ENCODE results near the gene AFAP1. TPM values are rescaled to one million over a fixed set of nuclear protein-coding genes. Genes with fewer than 3 reads are reported as not detected.

The AFAP1 gene, protein sequence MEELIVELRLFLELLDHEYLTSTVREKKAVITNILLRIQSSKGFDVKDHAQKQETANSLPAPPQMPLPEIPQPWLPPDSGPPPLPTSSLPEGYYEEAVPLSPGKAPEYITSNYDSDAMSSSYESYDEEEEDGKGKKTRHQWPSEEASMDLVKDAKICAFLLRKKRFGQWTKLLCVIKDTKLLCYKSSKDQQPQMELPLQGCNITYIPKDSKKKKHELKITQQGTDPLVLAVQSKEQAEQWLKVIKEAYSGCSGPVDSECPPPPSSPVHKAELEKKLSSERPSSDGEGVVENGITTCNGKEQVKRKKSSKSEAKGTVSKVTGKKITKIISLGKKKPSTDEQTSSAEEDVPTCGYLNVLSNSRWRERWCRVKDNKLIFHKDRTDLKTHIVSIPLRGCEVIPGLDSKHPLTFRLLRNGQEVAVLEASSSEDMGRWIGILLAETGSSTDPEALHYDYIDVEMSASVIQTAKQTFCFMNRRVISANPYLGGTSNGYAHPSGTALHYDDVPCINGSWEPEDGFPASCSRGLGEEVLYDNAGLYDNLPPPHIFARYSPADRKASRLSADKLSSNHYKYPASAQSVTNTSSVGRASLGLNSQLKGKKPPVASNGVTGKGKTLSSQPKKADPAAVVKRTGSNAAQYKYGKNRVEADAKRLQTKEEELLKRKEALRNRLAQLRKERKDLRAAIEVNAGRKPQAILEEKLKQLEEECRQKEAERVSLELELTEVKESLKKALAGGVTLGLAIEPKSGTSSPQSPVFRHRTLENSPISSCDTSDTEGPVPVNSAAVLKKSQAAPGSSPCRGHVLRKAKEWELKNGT
- polyA plus RNA-seq (2013): 0.04 TPM

DNA sequence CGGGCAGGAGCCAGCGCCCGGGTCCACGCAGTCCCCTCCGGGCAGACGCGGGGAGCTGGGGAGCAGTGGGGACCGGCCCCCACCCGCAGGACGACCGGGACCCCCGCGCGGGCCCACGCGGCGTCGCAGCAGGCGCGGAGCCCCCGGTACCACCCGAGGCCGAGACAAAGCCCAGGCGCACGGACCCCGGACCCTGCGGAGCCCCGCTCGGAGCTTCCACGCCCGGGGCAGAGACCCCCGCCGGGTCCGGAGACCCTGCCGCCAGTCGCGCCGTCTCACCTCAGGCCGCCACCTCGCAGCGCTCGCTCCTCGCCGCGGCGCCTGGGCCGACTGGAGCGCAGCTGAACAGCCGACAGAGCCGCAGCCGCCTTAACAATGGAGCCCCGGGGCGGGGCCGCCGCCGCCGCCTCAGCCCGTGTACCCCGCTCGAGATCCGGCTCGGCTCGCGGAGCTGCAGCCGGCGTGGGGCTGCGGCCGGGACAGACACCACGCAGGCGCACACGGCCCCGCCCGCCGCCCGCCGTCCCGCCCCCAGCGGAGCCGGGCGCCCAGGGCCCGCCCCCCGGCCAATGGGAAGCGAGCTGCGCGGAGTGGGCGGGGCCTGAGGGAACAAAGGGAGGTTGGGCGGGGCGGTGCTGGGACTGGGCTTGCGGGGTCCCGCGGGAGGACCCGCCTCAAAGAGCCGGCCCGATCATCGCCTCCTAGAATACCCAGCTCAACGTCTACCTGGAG, at the start of gene AFAP1:
Gene AFAP1, minus strand, starts transcription at position 485 of the 732 bp plus-strand sequence. CDS start 67,783 bp downstream, outside the sequence.
- POLR2A ChIA-PET: no interaction called here
- Histone ChIP-seq H3K4me3 (ENCODE audit: control insufficient read depth in 1 of 7, extremely low read depth in 1 of 7, insufficient read depth in 4 of 7, low read depth in 2 of 7, low read length in 6 of 7) (peak within 1 kb of the TSS; percentile 8 to 52 (median 28)), H3K9me3 (ENCODE audit: control extremely low read depth in 1 of 5, control insufficient read depth in 4 of 5, insufficient read depth in 2 of 5, low read depth in 1 of 5, low read length in 4 of 5) (peaks cover 0 to 5% (median 0%) of the 10 kb centered on the region in 5 experiments), H3K4me1 (ENCODE audit: control extremely low read depth in 1 of 4, control insufficient read depth in 4 of 4, insufficient read depth in 4 of 4, low read length in 3 of 4) (peaks cover 0 to 9% (median 5%) of the 10 kb centered on the region in 4 experiments), H3K27me3 (replicated peaks in 2 of 5; ENCODE audit: control insufficient read depth in 4 of 5, insufficient read depth in 5 of 5, low read length in 4 of 5) (peaks cover 12 to 86% (median 37%) of the 10 kb centered on the region in 5 experiments), H3K36me3 (ENCODE audit: control insufficient read depth in 4 of 4, insufficient read depth in 4 of 4, low read length in 3 of 4) (no peaks in the 10 kb centered on the region), H3K27ac (ENCODE audit: insufficient read depth in 1 of 2, low read depth in 1 of 2, low read length in 2 of 2, poor library complexity in 1 of 2, severe bottlenecking in 2 of 2) (no peak within 1 kb of the TSS)
- CTCF ChIA-PET: interaction anchor here (1.5 kb wide), 1 partner anchor 30 kb away, joined by 4 read pairs; no protein-coding TSS in a partner anchor
- DNase-seq: peak; percentile 56 to 70 (median 69)
- 2% methylated on average over 87 of the region's 96 CpGs for WGBS (ENCODE audit: insufficient coverage)

DNA sequence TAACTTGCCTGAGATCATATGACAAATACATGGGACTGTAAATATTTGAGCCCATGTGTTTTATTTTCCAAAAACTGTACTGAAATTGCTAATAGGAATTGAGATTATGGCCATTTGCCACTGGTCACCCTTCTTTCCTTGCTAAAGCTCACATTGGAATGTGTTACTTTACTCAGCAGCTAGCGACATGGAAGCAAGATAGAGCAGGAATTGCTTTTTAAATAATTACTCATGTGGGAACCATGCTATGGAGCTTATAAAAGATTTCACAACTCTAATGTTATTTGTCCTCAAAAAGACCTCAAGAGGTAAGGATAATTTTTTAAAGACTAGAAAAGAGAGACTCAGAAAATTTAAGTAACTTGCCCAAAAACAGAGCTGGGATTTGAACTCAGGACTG, 48.8 kb upstream of the AFAP1 start:
- no peak for DNase-seq
- Histone ChIP-seq H3K9me3 (ENCODE audit: control extremely low read depth in 1 of 5, control insufficient read depth in 4 of 5, insufficient read depth in 2 of 5, low read depth in 1 of 5, low read length in 4 of 5) (peaks cover 0 to 5% (median 4%) of the 10 kb centered on the region in 5 experiments), H3K27me3 (replicated peaks in 2 of 5; ENCODE audit: control insufficient read depth in 4 of 5, insufficient read depth in 5 of 5, low read length in 4 of 5) (peaks cover 0 to 42% (median 8%) of the 10 kb centered on the region in 5 experiments), H3K4me3 (ENCODE audit: control insufficient read depth in 1 of 7, extremely low read depth in 1 of 7, insufficient read depth in 4 of 7, low read depth in 2 of 7, low read length in 6 of 7) (no peak overlapping the region), H3K27ac (ENCODE audit: insufficient read depth in 1 of 2, low read depth in 1 of 2, low read length in 2 of 2, poor library complexity in 1 of 2, severe bottlenecking in 2 of 2) (no peak overlapping the region), H3K4me1 (ENCODE audit: control extremely low read depth in 1 of 4, control insufficient read depth in 4 of 4, insufficient read depth in 4 of 4, low read length in 3 of 4) (peaks cover 0 to 1% (median 0%) of the 10 kb centered on the region in 4 experiments), H3K36me3 (ENCODE audit: control insufficient read depth in 4 of 4, insufficient read depth in 4 of 4, low read length in 3 of 4) (no peaks in the 10 kb centered on the region)
- CTCF ChIA-PET: interaction anchor here (0.6 to 5.3 kb wide), 13 partner anchors 20 to 230 kb away, joined by 3 to 73 read pairs (median 3); no protein-coding TSS in a partner anchor
- no CpG with 5 or more reads among the region's 1 CpG for WGBS (ENCODE audit: insufficient coverage)
- POLR2A ChIA-PET: no interaction called here

DNA sequence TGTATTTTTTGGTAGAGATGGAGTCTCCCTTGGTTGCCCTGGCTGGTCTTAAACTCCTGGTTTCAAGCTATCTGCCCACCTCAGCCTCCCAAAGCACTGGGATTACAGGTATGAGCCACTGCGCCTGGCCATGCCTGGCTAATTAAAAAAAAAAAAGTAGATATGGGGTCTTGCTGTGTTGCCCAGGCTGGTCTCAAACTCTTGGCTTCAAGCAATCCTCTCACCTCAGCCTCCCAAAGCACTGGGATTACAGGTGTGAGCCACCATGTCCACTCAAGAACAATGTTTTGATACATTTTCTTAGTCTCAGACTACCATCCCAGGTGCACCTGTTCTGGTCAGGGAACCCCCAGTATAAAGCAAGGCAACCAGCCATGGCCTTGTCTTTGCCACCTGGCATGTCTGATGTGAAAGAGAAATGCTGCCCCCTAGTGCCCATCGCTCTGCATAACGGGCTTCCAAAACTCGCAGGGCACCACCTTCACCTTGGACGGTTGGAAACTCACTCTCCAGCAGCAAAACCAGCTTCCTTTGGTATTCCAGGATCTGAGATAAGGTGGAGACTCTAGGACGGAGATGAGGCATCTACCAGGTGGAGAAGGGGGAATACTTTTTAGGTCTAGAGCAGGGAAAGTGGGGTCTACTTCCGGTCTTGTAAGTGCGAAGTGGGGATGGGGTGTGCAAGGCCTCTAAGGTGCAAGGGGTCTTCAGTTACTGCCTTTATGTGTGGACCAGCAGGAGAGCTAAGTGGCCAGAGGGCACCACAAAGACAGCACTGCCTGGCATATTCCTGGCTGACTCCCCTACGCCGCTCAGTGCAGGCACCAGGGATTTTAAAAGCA, 47.7 kb upstream of the AFAP1 start:
- DNase-seq: peak; percentile 62 to 79 (median 69)
- CTCF ChIA-PET: interaction anchor here (0.6 to 5.3 kb wide), 17 partner anchors 17 to 228 kb away, joined by 3 to 73 read pairs (median 3); no protein-coding TSS in a partner anchor
- Histone ChIP-seq H3K36me3 (ENCODE audit: control insufficient read depth in 4 of 4, insufficient read depth in 4 of 4, low read length in 3 of 4) (no peaks in the 10 kb centered on the region), H3K27ac (ENCODE audit: insufficient read depth in 1 of 2, low read depth in 1 of 2, low read length in 2 of 2, poor library complexity in 1 of 2, severe bottlenecking in 2 of 2) (no peak overlapping the region), H3K4me3 (ENCODE audit: control insufficient read depth in 1 of 7, extremely low read depth in 1 of 7, insufficient read depth in 4 of 7, low read depth in 2 of 7, low read length in 6 of 7) (no peak overlapping the region), H3K4me1 (ENCODE audit: control extremely low read depth in 1 of 4, control insufficient read depth in 4 of 4, insufficient read depth in 4 of 4, low read length in 3 of 4) (peaks cover 0 to 1% (median 0%) of the 10 kb centered on the region in 4 experiments), H3K27me3 (replicated peaks in 2 of 5; ENCODE audit: control insufficient read depth in 4 of 5, insufficient read depth in 5 of 5, low read length in 4 of 5) (peaks cover 0 to 49% (median 8%) of the 10 kb centered on the region in 5 experiments), H3K9me3 (ENCODE audit: control extremely low read depth in 1 of 5, control insufficient read depth in 4 of 5, insufficient read depth in 2 of 5, low read depth in 1 of 5, low read length in 4 of 5) (peaks cover 0 to 5% (median 4%) of the 10 kb centered on the region in 5 experiments)
- 73% methylated on average over 5 of the region's 10 CpGs for WGBS (ENCODE audit: insufficient coverage)
- POLR2A ChIA-PET: interaction anchor here (0.6 kb wide), 1 partner anchor 427 kb away, joined by 3 read pairs; no protein-coding TSS in a partner anchor

DNA sequence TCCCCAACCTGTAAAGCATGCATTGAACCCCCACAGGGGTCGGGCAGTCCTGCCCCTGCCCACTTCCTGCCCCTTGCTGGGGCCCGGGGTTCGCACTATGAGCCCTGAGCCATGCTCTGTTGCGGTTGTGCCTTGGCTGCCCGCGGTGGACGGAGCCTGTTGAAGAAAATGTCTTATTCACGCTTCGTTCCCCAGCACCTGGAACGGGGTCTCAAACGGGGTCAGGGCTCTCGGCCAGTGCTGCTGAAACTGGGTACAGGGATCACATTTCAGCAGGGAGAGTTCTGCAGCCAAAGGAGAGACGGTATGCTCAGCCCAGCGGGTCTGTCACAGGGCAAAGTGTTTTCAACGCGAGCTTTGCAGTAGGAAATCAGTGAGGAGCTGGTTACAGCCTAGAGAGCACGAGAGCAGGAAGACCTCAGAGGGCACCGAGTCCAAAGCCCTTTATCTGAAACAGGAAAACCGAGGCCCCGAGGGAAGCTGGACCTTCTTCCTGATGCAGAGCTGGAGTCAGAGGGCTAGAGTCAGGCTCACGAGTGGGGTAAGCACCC, 46.3 kb upstream of the AFAP1 start:
- ChIA-PET CTCF (interaction anchor here (0.7 to 5.3 kb wide), 9 partner anchors 15 to 224 kb away, joined by 3 to 73 read pairs (median 5); no protein-coding TSS in a partner anchor), POLR2A (no interaction called here)
- H3K36me3 ChIP-seq (ENCODE audit: control insufficient read depth in 4 of 4, insufficient read depth in 4 of 4, low read length in 3 of 4): no peaks in the 10 kb centered on the region
- WGBS (ENCODE audit: insufficient coverage): 9% methylated on average over 20 of the region's 21 CpGs
- H3K9me3 ChIP-seq (ENCODE audit: control extremely low read depth in 1 of 5, control insufficient read depth in 4 of 5, insufficient read depth in 2 of 5, low read depth in 1 of 5, low read length in 4 of 5): peaks cover 0 to 5% (median 4%) of the 10 kb centered on the region in 5 experiments
- H3K27me3 ChIP-seq (replicated peaks in 2 of 5; ENCODE audit: control insufficient read depth in 4 of 5, insufficient read depth in 5 of 5, low read length in 4 of 5): peaks cover 0 to 58% (median 8%) of the 10 kb centered on the region in 5 experiments
- H3K4me3 ChIP-seq (ENCODE audit: control insufficient read depth in 1 of 7, extremely low read depth in 1 of 7, insufficient read depth in 4 of 7, low read depth in 2 of 7, low read length in 6 of 7): no peak overlapping the region
- H3K27ac ChIP-seq (ENCODE audit: insufficient read depth in 1 of 2, low read depth in 1 of 2, low read length in 2 of 2, poor library complexity in 1 of 2, severe bottlenecking in 2 of 2): no peak overlapping the region
- peaks cover 0 to 1% (median 0%) of the 10 kb centered on the region in 4 experiments for H3K4me1 ChIP-seq (ENCODE audit: control extremely low read depth in 1 of 4, control insufficient read depth in 4 of 4, insufficient read depth in 4 of 4, low read length in 3 of 4)
- no peak for DNase-seq

DNA sequence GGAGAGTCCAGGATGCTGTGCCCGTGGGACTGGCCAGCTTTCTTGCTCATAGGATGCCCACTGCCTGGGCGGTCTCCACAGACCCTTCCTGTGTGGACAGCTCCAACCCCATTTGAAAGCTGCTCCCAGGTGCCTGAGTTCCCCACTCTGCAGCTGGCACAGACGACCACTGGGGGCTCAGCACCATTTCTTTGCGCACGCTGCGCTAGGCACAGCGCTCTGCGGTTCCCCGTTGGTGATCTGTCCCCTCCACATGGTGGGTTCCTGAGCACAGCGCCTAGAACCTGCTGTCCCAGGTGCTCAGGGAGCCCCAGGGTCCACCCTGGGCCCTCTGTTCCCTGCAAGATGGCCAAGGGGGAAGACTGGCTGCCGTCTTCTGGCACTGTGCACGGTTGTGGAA, 45.4 kb upstream of the AFAP1 start:
- Histone ChIP-seq H3K9me3 (ENCODE audit: control extremely low read depth in 1 of 5, control insufficient read depth in 4 of 5, insufficient read depth in 2 of 5, low read depth in 1 of 5, low read length in 4 of 5) (peaks cover 0 to 4% (median 4%) of the 10 kb centered on the region in 5 experiments), H3K27me3 (replicated peaks in 2 of 5; ENCODE audit: control insufficient read depth in 4 of 5, insufficient read depth in 5 of 5, low read length in 4 of 5) (peaks cover 0 to 56% (median 8%) of the 10 kb centered on the region in 5 experiments), H3K36me3 (ENCODE audit: control insufficient read depth in 4 of 4, insufficient read depth in 4 of 4, low read length in 3 of 4) (no peaks in the 10 kb centered on the region), H3K4me3 (ENCODE audit: control insufficient read depth in 1 of 7, extremely low read depth in 1 of 7, insufficient read depth in 4 of 7, low read depth in 2 of 7, low read length in 6 of 7) (no peak overlapping the region), H3K4me1 (ENCODE audit: control extremely low read depth in 1 of 4, control insufficient read depth in 4 of 4, insufficient read depth in 4 of 4, low read length in 3 of 4) (peaks cover 0 to 1% (median 0%) of the 10 kb centered on the region in 4 experiments), H3K27ac (ENCODE audit: insufficient read depth in 1 of 2, low read depth in 1 of 2, low read length in 2 of 2, poor library complexity in 1 of 2, severe bottlenecking in 2 of 2) (no peak overlapping the region)
- ChIA-PET POLR2A (no interaction called here), CTCF (interaction anchor here (0.9 to 5.3 kb wide), 5 partner anchors 15 to 216 kb away, joined by 3 to 73 read pairs (median 5); no protein-coding TSS in a partner anchor)
- WGBS (ENCODE audit: insufficient coverage): 88% methylated on average over 10 of the region's 12 CpGs
- DNase-seq: no peak
